ENCODE data around the gene MST1. TPM values are rescaled to one million over a fixed set of nuclear protein-coding genes. Genes with fewer than 3 reads are reported as not detected.

The MST1 gene
- total RNA-seq, 1 donor from 2014 or later: 2.7 TPM

- peaks cover 11% of the 10 kb centered on the region for H3K36me3 Mint-ChIP-seq
- H3K36me3 ChIP-seq: no peaks in the 10 kb centered on the region
- H3K9me3 Mint-ChIP-seq: no peaks in the 10 kb centered on the region
- no peak overlapping the region for H2AFZ ChIP-seq (replicated peaks)
- H3K4me3 ChIP-seq: peak overlapping the region; percentile 80
- peaks cover 25% of the 10 kb centered on the region for H3K4me1 Mint-ChIP-seq
- no peak overlapping the region for H3K27ac ChIP-seq
- peaks cover 12% of the 10 kb centered on the region for H3K79me2 ChIP-seq (ENCODE audit: low read depth)
- H3K4me3 Mint-ChIP-seq: peak overlapping the region; percentile 94
- peaks cover 8% of the 10 kb centered on the region for H3K4me1 ChIP-seq
- TF ChIP-seq CTCF (IDR thresholded peaks at IDR 0.05) (no peak), EZH2phosphoT487 (IDR thresholded peaks at IDR 0.05) (no peak), EZH2 (IDR thresholded peaks at IDR 0.05) (no peak)
- H3K27me3 ChIP-seq: peaks cover 8% of the 10 kb centered on the region
- H3K4me2 ChIP-seq: peak overlapping the region; percentile 81
- no peaks in the 10 kb centered on the region for H4K20me1 ChIP-seq (ENCODE audit: low read depth)
- no peak for DNase-seq (ENCODE audit: low spot score)
- H3K9me3 ChIP-seq (ENCODE audit: low read depth): no peaks in the 10 kb centered on the region
- peaks cover 50% of the 10 kb centered on the region for H3F3A ChIP-seq (ENCODE audit: low read depth)
- H3K9ac ChIP-seq: peak overlapping the region; percentile 92
- peak overlapping the region; percentile 57 for H3K27ac Mint-ChIP-seq
- peaks cover 9% of the 10 kb centered on the region for H3K27me3 Mint-ChIP-seq (ENCODE audit: insufficient read depth, low read depth)
These were observed 33.6 kb upstream of the MST1 start for GRCh38 chr3:49722896-49723295.

GRCh38 chr3:49721896-49722781 is 32.9 kb upstream of the MST1 start:
- peaks cover 9% of the 10 kb centered on the region for H3K27me3 Mint-ChIP-seq (ENCODE audit: insufficient read depth, low read depth)
- Histone ChIP-seq H2AFZ (replicated peaks) (no peak overlapping the region), H3K27me3 (peaks cover 8% of the 10 kb centered on the region), H3K9me3 (ENCODE audit: low read depth) (no peaks in the 10 kb centered on the region), H3K9ac (no peak overlapping the region), H3K4me1 (peaks cover 8% of the 10 kb centered on the region), H3K36me3 (no peaks in the 10 kb centered on the region), H3F3A (ENCODE audit: low read depth) (peaks cover 50% of the 10 kb centered on the region), H3K27ac (no peak overlapping the region), H3K4me3 (no peak overlapping the region), H3K79me2 (ENCODE audit: low read depth) (peaks cover 12% of the 10 kb centered on the region), H4K20me1 (ENCODE audit: low read depth) (no peaks in the 10 kb centered on the region), H3K4me2 (peak overlapping the region; percentile 81)
- peaks cover 25% of the 10 kb centered on the region for H3K4me1 Mint-ChIP-seq
- peaks cover 11% of the 10 kb centered on the region for H3K36me3 Mint-ChIP-seq
- H3K4me3 Mint-ChIP-seq: peak overlapping the region; percentile 94
- no peak for TF ChIP-seq EZH2 (IDR thresholded peaks at IDR 0.05)
- no peak for TF ChIP-seq EZH2phosphoT487 (IDR thresholded peaks at IDR 0.05)
- no peak for TF ChIP-seq CTCF (IDR thresholded peaks at IDR 0.05)
- no peaks in the 10 kb centered on the region for H3K9me3 Mint-ChIP-seq
- DNase-seq (ENCODE audit: low spot score): no peak
- peak overlapping the region; percentile 57 for H3K27ac Mint-ChIP-seq

GRCh38 chr3:49721596-49721895 is 32.3 kb upstream of the MST1 start:
- Mint-ChIP-seq H3K27me3 (ENCODE audit: insufficient read depth, low read depth) (peaks cover 9% of the 10 kb centered on the region), H3K27ac (no peak overlapping the region), H3K36me3 (peaks cover 11% of the 10 kb centered on the region), H3K4me3 (peak overlapping the region; percentile 53), H3K4me1 (peaks cover 25% of the 10 kb centered on the region), H3K9me3 (no peaks in the 10 kb centered on the region)
- H3K9ac ChIP-seq: no peak overlapping the region
- peaks cover 8% of the 10 kb centered on the region for H3K27me3 ChIP-seq
- no peak overlapping the region for H3K4me3 ChIP-seq
- peaks cover 12% of the 10 kb centered on the region for H3K79me2 ChIP-seq (ENCODE audit: low read depth)
- H4K20me1 ChIP-seq (ENCODE audit: low read depth): no peaks in the 10 kb centered on the region
- H2AFZ ChIP-seq (replicated peaks): no peak overlapping the region
- no peak overlapping the region for H3K27ac ChIP-seq
- H3K9me3 ChIP-seq (ENCODE audit: low read depth): no peaks in the 10 kb centered on the region
- H3K4me2 ChIP-seq: no peak overlapping the region
- TF ChIP-seq EZH2phosphoT487 (IDR thresholded peaks at IDR 0.05): no peak
- no peak for TF ChIP-seq EZH2 (IDR thresholded peaks at IDR 0.05)
- TF ChIP-seq CTCF (IDR thresholded peaks at IDR 0.05): no peak
- H3K4me1 ChIP-seq: peaks cover 8% of the 10 kb centered on the region
- no peak for DNase-seq (ENCODE audit: low spot score)
- no peaks in the 10 kb centered on the region for H3K36me3 ChIP-seq
- peaks cover 50% of the 10 kb centered on the region for H3F3A ChIP-seq (ENCODE audit: low read depth)
